Mesothelial cell of epicardium (in vitro differentiated cells): ENCODE data around the gene SERPINA3. TPM values are rescaled to one million over a fixed set of nuclear protein-coding genes. Genes with fewer than 3 reads are reported as not detected.

Experiments
- DNase-seq, 2 experiments: peaks; one replicate each; pipeline ENCODE4 v3.0.0; 2021; ENCODE audit warnings: low spot score in 2 of 2; ENCODE audit not compliant: unreplicated experiment in 2 of 2
- H3K27ac Mint-ChIP-seq: 2 replicates; pipeline ENCODE4 v1.8.0; 2021; ENCODE audit warnings: mixed read lengths
- H3K27me3 Mint-ChIP-seq: 2 replicates; pipeline ENCODE4 v1.8.0; 2021; ENCODE audit warnings: low read depth, mixed read lengths
- H3K36me3 Mint-ChIP-seq: 2 replicates; pipeline ENCODE4 v1.8.0; 2021; ENCODE audit warnings: mixed read lengths
- H3K4me1 Mint-ChIP-seq: 2 replicates; pipeline ENCODE4 v1.8.0; 2021; ENCODE audit warnings: mixed read lengths
- H3K4me3 Mint-ChIP-seq: 2 replicates; pipeline ENCODE4 v1.8.0; 2021; ENCODE audit warnings: mild to moderate bottlenecking, moderate library complexity, mixed read lengths
- H3K9me3 Mint-ChIP-seq: 2 replicates; pipeline ENCODE4 v1.8.0; 2021; ENCODE audit warnings: mixed read lengths
- CTCF ChIP-seq: fragments of 200-600 bp; sonication (generic); IDR thresholded peaks from one replicate; pipeline ENCODE4 v1.5.0; 2021; ENCODE audit warnings: antibody characterized with exemption; ENCODE audit not compliant: unreplicated experiment
- total RNA-seq: library from RNA; stranded (reverse); gene quantifications from 3 replicates; pipeline ENCODE4 v1.2.1, GENCODE V29; 2021

Gene SERPINA3
- total RNA-seq, 1 donor from 2014 or later: 0.29 TPM

- TF ChIP-seq CTCF: no peak
- peaks cover 9% of the 10 kb centered on the region for H3K36me3 Mint-ChIP-seq
- H3K27ac Mint-ChIP-seq: no peak overlapping the region
- no peak for DNase-seq
- H3K27me3 Mint-ChIP-seq: peaks cover 11% of the 10 kb centered on the region
- no peaks in the 10 kb centered on the region for H3K4me1 Mint-ChIP-seq
- peaks cover 42% of the 10 kb centered on the region for H3K9me3 Mint-ChIP-seq
- H3K4me3 Mint-ChIP-seq: no peak overlapping the region
Measured at GRCh38 chr14:94619297-94619696, 7.1 kb downstream of the SERPINA3 start.

- peaks cover 9% of the 10 kb centered on the region for H3K36me3 Mint-ChIP-seq
- no peak for TF ChIP-seq CTCF
- peaks cover 42% of the 10 kb centered on the region for H3K9me3 Mint-ChIP-seq
- H3K27ac Mint-ChIP-seq: no peak overlapping the region
- H3K4me3 Mint-ChIP-seq: no peak overlapping the region
- no peak for DNase-seq
- peaks cover 10% of the 10 kb centered on the region for H3K27me3 Mint-ChIP-seq
- no peaks in the 10 kb centered on the region for H3K4me1 Mint-ChIP-seq
Measured at GRCh38 chr14:94620597-94620996, 8.4 kb downstream of the SERPINA3 start.

GRCh38 chr14:94621358-94622134, 9.4 kb downstream of the SERPINA3 start:
- Mint-ChIP-seq H3K4me3 (no peak overlapping the region), H3K27me3 (peaks cover 10% of the 10 kb centered on the region), H3K4me1 (no peaks in the 10 kb centered on the region), H3K27ac (no peak overlapping the region), H3K9me3 (peaks cover 36% of the 10 kb centered on the region), H3K36me3 (peaks cover 9% of the 10 kb centered on the region)
- no peak for TF ChIP-seq CTCF
- DNase-seq: no peak

GRCh38 chr14:94622653-94623421, 10.6 kb downstream of the SERPINA3 start:
- Mint-ChIP-seq H3K27me3 (peaks cover 18% of the 10 kb centered on the region), H3K36me3 (peaks cover 6% of the 10 kb centered on the region), H3K27ac (no peak overlapping the region), H3K4me1 (no peaks in the 10 kb centered on the region), H3K9me3 (peaks cover 23% of the 10 kb centered on the region), H3K4me3 (no peak overlapping the region)
- no peak for DNase-seq
- TF ChIP-seq CTCF: no peak

- Mint-ChIP-seq H3K36me3 (peaks cover 6% of the 10 kb centered on the region), H3K9me3 (peaks cover 17% of the 10 kb centered on the region), H3K4me1 (no peaks in the 10 kb centered on the region), H3K27ac (no peak overlapping the region), H3K4me3 (no peak overlapping the region), H3K27me3 (peaks cover 22% of the 10 kb centered on the region)
- no peak for TF ChIP-seq CTCF
- no peak for DNase-seq
Measured at GRCh38 chr14:94623422-94623809, 11.2 kb downstream of the SERPINA3 start.
